Psoas muscle (tissue), 8 donors: ENCODE data around the gene IRAK1. TPM values are rescaled to one million over a fixed set of nuclear protein-coding genes. Genes with fewer than 3 reads are reported as not detected.
A peak's percentile ranks its signal among the peaks of the same experiment; 100 is the strongest.

Experiments used
- ATAC-seq, 4 donors: fragments of 200-7000 bp; cut with Tn5 transposase; one replicate each; pipeline ENCODE4 v1.9.1; 2020; ENCODE audit warnings: moderate library complexity in 3 of 4, mild to moderate bottlenecking in 2 of 4
- DNase-seq, 2 donors: peaks; one replicate each; pipeline ENCODE4 v3.0.0-alpha.2; 2020
- H3K27ac ChIP-seq: fragments of 200-600 bp; one replicate; pipeline ENCODE4 v1.8.0; 2022
- H3K27me3 ChIP-seq, 3 donors: fragments of 200-600 bp in 1 of 3; one replicate each; pipeline versions ENCODE4 v1.6.1 to v1.8.0; 2013 to 2022; ENCODE audit warnings: low read length in 2 of 3, mild to moderate bottlenecking in 2 of 3, moderate library complexity in 1 of 3; ENCODE audit not compliant: insufficient read depth in 3 of 3
- H3K36me3 ChIP-seq, 2 donors: fragments of 200-600 bp in 1 of 2; one replicate each; pipeline versions ENCODE4 v1.6.1 to v1.8.0; 2013 to 2022; ENCODE audit warnings: low read depth in 1 of 2, mild to moderate bottlenecking in 1 of 2, moderate library complexity in 1 of 2; ENCODE audit not compliant: insufficient read depth in 1 of 2
- H3K4me1 ChIP-seq: fragments of 200-600 bp; one replicate; pipeline ENCODE4 v1.8.0; 2022
- H3K4me3 ChIP-seq: fragments of 200-600 bp; one replicate; pipeline ENCODE4 v1.8.0; 2022; ENCODE audit warnings: mild to moderate bottlenecking
- H3K9me3 ChIP-seq: fragments of 200-600 bp; one replicate; pipeline ENCODE4 v1.8.0; 2022
- CTCF ChIP-seq: fragments of 200-600 bp; IDR thresholded peaks from one replicate; pipeline ENCODE4 v1.8.0; 2022; ENCODE audit warnings: antibody characterized with exemption
- WGBS, 3 donors: extraction: QIAGEN DNeasy Blood & Tissue Kit; methylation state at CpG; one replicate each; pipeline versions ENCODE4 v1.1.6 to v1.1.7; 2013; 5-methylcytosine and 5-hydroxymethylcytosine counted together
- intact Hi-C, 2 donors: fragments of 100-400 bp; cut with DNase I; formaldehyde crosslinking; loops; one replicate each; pipeline versions ENCODE4 v1.11.0 to v1.14.2; 2022
- polyA plus RNA-seq, 3 donors: library from polyadenylated mRNA; stranded (reverse); fragments of 200-250 nt; gene quantifications; one replicate each; pipeline ENCODE4 v1.2.3, GENCODE V29; 2013
- total RNA-seq, 4 donors: library from RNA; stranded (reverse); fragmentation: NEBNext Ultra II Directional in 2 of 4; extraction: Animal tissue kit (Norgen Biotek cat#: 25700) in 2 of 4; gene quantifications; one replicate each; pipeline versions ENCODE4 v1.2.1 to v1.2.4, GENCODE V29; 2021 to 2023
- donor health status: healthy with polysubstance abuse.
- donor health status: DM: no; HTN: no; CAD: no; lungs with moderate emphysema.
- donor health status: Bipolar disorder and iron deficiency.
- donor health status: healthy.
- donor health status: DM: yes; HTN: yes; CAD: no.
- donor health status: DM: no; HTN: no; CAD: no.
- donor health status: DM: no; HTN: no; CAD: no.
- donor health status: DM: yes; HTN: yes; CAD: no.

IRAK1 gene
- total and polyA plus RNA-seq, 7 donors = 56.1 to 368 (median 127) TPM

DNA sequence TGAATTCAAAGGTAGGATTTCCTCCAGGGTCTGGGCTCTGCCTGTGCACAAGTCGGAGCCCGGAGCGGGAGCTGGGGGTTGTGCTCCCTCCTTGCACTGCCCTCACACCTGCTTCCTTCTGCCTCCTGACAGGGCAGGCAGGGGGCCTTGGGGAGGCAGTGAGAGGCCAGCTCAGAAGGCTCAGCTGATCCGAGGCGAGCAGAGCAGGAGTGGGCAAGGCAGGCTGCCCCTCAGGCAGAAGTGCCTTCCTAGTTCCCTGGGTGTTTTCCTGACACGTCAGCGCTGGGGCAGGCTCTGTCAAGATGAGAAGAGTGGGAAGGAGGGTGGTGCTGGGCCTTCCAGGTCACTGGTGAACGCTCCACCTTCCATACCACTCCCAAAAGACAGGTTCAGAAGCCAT, 5.5 kb upstream of the IRAK1 start:
- H3K27ac ChIP-seq = peak overlapping the region; percentile 17
- ATAC-seq (peak in 1 of 4 donors; percentile 29), DNase-seq (peak in 1 of 2 donors; percentile 32)
- TF ChIP-seq CTCF = no peak
- H3K36me3 ChIP-seq = peaks cover 3 to 9% of the 10 kb centered on the region in 2 donors
- no peaks in the 10 kb centered on the region for H3K9me3 ChIP-seq
- WGBS, 3 donors = 63 to 73% (median 64%) methylated on average over 6 to 8 of the region's 8 CpGs
- H3K4me3 ChIP-seq = no peak overlapping the region
- peaks cover 0 to 23% (median 0%) of the 10 kb centered on the region in 3 donors for H3K27me3 ChIP-seq
- intact Hi-C loops = no loop called here
- peaks cover 3% of the 10 kb centered on the region for H3K4me1 ChIP-seq

- Histone ChIP-seq H3K4me1 (peaks cover 3% of the 10 kb centered on the region), H3K9me3 (no peaks in the 10 kb centered on the region), H3K27me3 (peaks cover 0 to 25% (median 0%) of the 10 kb centered on the region in 3 donors), H3K4me3 (no peak overlapping the region), H3K27ac (no peak overlapping the region), H3K36me3 (peaks cover 3 to 5% of the 10 kb centered on the region in 2 donors)
- ATAC-seq = no peak
- intact Hi-C loops = no loop called here
- peak in 1 of 2 donors; percentile 45 for DNase-seq
- no peak for TF ChIP-seq CTCF
- 85 to 92% (median 89%) methylated on average over 13 to 15 of the region's 15 CpGs for WGBS, 3 donors
Measured at GRCh38 chrX:154024271-154024670, 4.6 kb upstream of the IRAK1 start.

- Histone ChIP-seq H3K9me3 (no peaks in the 10 kb centered on the region), H3K27me3 (peaks cover 0 to 25% (median 0%) of the 10 kb centered on the region in 3 donors), H3K4me1 (peaks cover 3% of the 10 kb centered on the region), H3K36me3 (peaks cover 2 to 5% of the 10 kb centered on the region in 2 donors), H3K27ac (no peak overlapping the region), H3K4me3 (no peak overlapping the region)
- TF ChIP-seq CTCF = no peak
- intact Hi-C loops = no loop called here
- ATAC-seq (no peak), DNase-seq (no peak)
- WGBS, 3 donors = 63 to 79% (median 74%) methylated on average over 15 to 27 of the region's 27 CpGs
Measured at GRCh38 chrX:154023276-154024000, 3.7 kb upstream of the IRAK1 start.

DNA sequence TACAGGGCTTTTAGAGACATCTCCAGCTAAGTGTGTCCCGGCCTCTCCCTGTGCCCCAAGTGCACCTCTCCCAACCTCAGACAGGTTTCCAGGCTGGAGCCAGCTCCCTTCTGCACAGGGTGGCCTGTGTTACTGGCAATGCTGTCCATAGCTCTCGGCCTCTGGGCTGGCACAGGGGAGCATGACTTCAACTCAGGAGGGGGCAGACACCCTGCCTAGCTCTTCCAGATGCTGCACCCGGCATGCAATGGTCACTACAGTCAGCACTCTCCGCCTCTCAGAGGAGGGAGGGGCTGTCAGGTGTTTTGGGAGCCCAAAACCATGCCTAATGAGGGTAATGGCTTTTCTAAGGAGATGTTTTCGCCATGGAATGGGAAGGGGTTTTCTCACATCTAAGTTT, 2.4 kb upstream of the IRAK1 start:
- H3K27me3 ChIP-seq = peaks cover 0 to 28% (median 0%) of the 10 kb centered on the region in 3 donors
- DNase-seq = no peak
- no peak overlapping the region for H3K4me3 ChIP-seq
- TF ChIP-seq CTCF = no peak
- intact Hi-C loops = no loop called here
- H3K4me1 ChIP-seq = peaks cover 3% of the 10 kb centered on the region
- H3K36me3 ChIP-seq = peaks cover 0 to 13% of the 10 kb centered on the region in 2 donors
- peak in 1 of 4 donors; percentile 14 for ATAC-seq
- 56 to 74% (median 58%) methylated on average over 4 to 5 of the region's 5 CpGs for WGBS, 3 donors
- H3K9me3 ChIP-seq = no peaks in the 10 kb centered on the region
- no peak overlapping the region for H3K27ac ChIP-seq
